ENCODE measurements around the gene ATP8B4.

DNA sequence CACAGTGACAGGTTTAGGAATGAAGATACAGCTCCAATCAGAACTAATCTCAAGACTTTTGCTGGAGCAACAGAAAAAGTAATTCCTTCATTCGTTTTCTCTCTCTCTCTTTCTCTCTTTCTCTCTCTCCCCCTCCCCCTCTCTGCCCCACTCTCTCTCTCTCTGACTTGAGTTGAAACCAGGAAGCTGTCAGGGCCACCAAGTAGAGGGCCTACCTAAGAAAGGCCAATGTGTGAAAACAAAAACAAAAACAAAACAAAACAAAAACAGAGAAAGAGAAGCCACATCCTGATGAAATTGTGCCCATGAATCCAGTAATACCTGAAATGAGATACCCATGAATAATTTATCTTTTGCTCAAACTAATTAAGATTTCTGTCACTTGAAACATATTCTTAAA, 72.9 kb downstream of the ATP8B4 start:
- no peak for TF ChIP-seq EP300 (IDR thresholded peaks at IDR 0.05; ENCODE audit: borderline replicate concordance)
- no peak for TF ChIP-seq FOXM1 (IDR thresholded peaks at IDR 0.05; ENCODE audit: borderline replicate concordance, low read depth)
- no peak for TF ChIP-seq YY1 (IDR thresholded peaks at IDR 0.05; ENCODE audit: low read depth)
- TF ChIP-seq CEBPB (IDR thresholded peaks at IDR 0.05), result no peak
- TF ChIP-seq RAD21 (IDR thresholded peaks at IDR 0.05; ENCODE audit: low read depth), result no peak
- TF ChIP-seq, protein P1, sequence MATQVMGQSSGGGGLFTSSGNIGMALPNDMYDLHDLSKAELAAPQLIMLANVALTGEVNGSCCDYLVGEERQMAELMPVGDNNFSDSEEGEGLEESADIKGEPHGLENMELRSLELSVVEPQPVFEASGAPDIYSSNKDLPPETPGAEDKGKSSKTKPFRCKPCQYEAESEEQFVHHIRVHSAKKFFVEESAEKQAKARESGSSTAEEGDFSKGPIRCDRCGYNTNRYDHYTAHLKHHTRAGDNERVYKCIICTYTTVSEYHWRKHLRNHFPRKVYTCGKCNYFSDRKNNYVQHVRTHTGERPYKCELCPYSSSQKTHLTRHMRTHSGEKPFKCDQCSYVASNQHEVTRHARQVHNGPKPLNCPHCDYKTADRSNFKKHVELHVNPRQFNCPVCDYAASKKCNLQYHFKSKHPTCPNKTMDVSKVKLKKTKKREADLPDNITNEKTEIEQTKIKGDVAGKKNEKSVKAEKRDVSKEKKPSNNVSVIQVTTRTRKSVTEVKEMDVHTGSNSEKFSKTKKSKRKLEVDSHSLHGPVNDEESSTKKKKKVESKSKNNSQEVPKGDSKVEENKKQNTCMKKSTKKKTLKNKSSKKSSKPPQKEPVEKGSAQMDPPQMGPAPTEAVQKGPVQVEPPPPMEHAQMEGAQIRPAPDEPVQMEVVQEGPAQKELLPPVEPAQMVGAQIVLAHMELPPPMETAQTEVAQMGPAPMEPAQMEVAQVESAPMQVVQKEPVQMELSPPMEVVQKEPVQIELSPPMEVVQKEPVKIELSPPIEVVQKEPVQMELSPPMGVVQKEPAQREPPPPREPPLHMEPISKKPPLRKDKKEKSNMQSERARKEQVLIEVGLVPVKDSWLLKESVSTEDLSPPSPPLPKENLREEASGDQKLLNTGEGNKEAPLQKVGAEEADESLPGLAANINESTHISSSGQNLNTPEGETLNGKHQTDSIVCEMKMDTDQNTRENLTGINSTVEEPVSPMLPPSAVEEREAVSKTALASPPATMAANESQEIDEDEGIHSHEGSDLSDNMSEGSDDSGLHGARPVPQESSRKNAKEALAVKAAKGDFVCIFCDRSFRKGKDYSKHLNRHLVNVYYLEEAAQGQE (IDR thresholded peaks at IDR 0.05; ENCODE audit: low read depth), result no peak
- TF ChIP-seq, protein P2, sequence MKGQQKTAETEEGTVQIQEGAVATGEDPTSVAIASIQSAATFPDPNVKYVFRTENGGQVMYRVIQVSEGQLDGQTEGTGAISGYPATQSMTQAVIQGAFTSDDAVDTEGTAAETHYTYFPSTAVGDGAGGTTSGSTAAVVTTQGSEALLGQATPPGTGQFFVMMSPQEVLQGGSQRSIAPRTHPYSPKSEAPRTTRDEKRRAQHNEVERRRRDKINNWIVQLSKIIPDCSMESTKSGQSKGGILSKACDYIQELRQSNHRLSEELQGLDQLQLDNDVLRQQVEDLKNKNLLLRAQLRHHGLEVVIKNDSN (IDR thresholded peaks at IDR 0.05), result no peak
- TF ChIP-seq, protein P3, sequence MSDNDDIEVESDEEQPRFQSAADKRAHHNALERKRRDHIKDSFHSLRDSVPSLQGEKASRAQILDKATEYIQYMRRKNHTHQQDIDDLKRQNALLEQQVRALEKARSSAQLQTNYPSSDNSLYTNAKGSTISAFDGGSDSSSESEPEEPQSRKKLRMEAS (IDR thresholded peaks at IDR 0.05), result no peak
- TF ChIP-seq ZBTB7A (IDR thresholded peaks at IDR 0.05; ENCODE audit: low read depth), result no peak

Measured in Ishikawa (cell line).